GM21529 (cell line): Measurements from ENCODE around the gene SLC40A1.
"Not testable (repeated sequence)": the region's sequence is repeated elsewhere in the genome, so short reads cannot be mapped to it uniquely, and the experiment has no call there.

Experiments
- ATAC-seq: cut with Tn5 transposase; IDR thresholded peaks from one replicate; pipeline ENCODE4 v1.9.1; 2021; ENCODE audit not compliant: unreplicated experiment

SLC40A1 gene

GRCh38 chr2:189601652-189602051 is 21.1 kb upstream of the SLC40A1 start:
- not testable (repeated sequence) for ATAC-seq

- no peak for ATAC-seq
These were observed 20.5 kb upstream of the SLC40A1 start for GRCh38 chr2:189601043-189601442.

GRCh38 chr2:189599245-189599644 is 18.7 kb upstream of the SLC40A1 start:
- no peak for ATAC-seq

GRCh38 chr2:189595417-189595816 is 14.8 kb upstream of the SLC40A1 start:
- ATAC-seq = no peak

- no peak for ATAC-seq
These were observed 13.7 kb upstream of the SLC40A1 start for GRCh38 chr2:189594305-189594704.

- ATAC-seq = no peak
These were observed 12.5 kb upstream of the SLC40A1 start for GRCh38 chr2:189593115-189593514.

- ATAC-seq = no peak
These were observed 11.9 kb upstream of the SLC40A1 start for GRCh38 chr2:189592353-189592984.

- ATAC-seq = no peak
These were observed 7.2 kb upstream of the SLC40A1 start for GRCh38 chr2:189587780-189588179.

GRCh38 chr2:189585226-189585756 is 4.7 kb upstream of the SLC40A1 start:
- ATAC-seq = no peak

- ATAC-seq = no peak
These were observed 4.1 kb upstream of the SLC40A1 start for GRCh38 chr2:189584686-189585085.

GRCh38 chr2:189583227-189584198 is 2.9 kb upstream of the SLC40A1 start:
- no peak for ATAC-seq

- ATAC-seq = no peak
These were observed 2.2 kb upstream of the SLC40A1 start for GRCh38 chr2:189582809-189583192.

GRCh38 chr2:189582140-189582808 is 1.7 kb upstream of the SLC40A1 start:
- ATAC-seq = no peak

GRCh38 chr2:189581354-189582139 is 961 bp upstream of the SLC40A1 start:
- no peak for ATAC-seq

- ATAC-seq = no peak
These were observed 340 bp downstream of the SLC40A1 start for GRCh38 chr2:189580241-189580651.

- ATAC-seq = no peak
These were observed 900 bp downstream of the SLC40A1 start for GRCh38 chr2:189579585-189580186.

- ATAC-seq = no peak
These were observed 2.2 kb downstream of the SLC40A1 start for GRCh38 chr2:189578272-189578950.

GRCh38 chr2:189577121-189577520 is 3.5 kb downstream of the SLC40A1 start:
- ATAC-seq = no peak

- no peak for ATAC-seq
These were observed 4.2 kb downstream of the SLC40A1 start for GRCh38 chr2:189576396-189576795.
